Stimulated activated naive CD8-positive, alpha-beta T cell treated with anti-CD3 and anti-CD28 coated beads, Interleukin-15, Interleukin-2, amounts not matched to agents 100 ng/mL and 50 ng/mL, for 24 hours (primary cell): ENCODE measurements around the gene RASA3.
"Not testable (repeated sequence)": the region's sequence is repeated elsewhere in the genome, so short reads cannot be mapped to it uniquely, and the experiment has no call there.

Source experiments
- H3K27ac Mint-ChIP-seq: one replicate; pipeline ENCODE4 v1.8.0; 2021; ENCODE audit warnings: mild to moderate bottlenecking, mixed read lengths
- H3K27me3 Mint-ChIP-seq: one replicate; pipeline ENCODE4 v1.8.0; 2021; ENCODE audit warnings: mixed read lengths
- H3K36me3 Mint-ChIP-seq: one replicate; pipeline ENCODE4 v1.8.0; 2021; ENCODE audit warnings: low read depth, mixed read lengths
- H3K4me1 Mint-ChIP-seq: one replicate; pipeline ENCODE4 v1.8.0; 2021; ENCODE audit warnings: low read depth, mixed read lengths
- H3K4me3 Mint-ChIP-seq: one replicate; pipeline ENCODE4 v1.8.0; 2021; ENCODE audit warnings: mild to moderate bottlenecking, mixed read lengths
- H3K9me3 Mint-ChIP-seq: one replicate; pipeline ENCODE4 v1.8.0; 2021; ENCODE audit warnings: mixed read lengths

Gene RASA3

GRCh38 chr13:114110091-114110829 lies 22.2 kb downstream of the RASA3 start:
- Mint-ChIP-seq H3K36me3 (peaks cover 23% of the 10 kb centered on the region), H3K4me3 (peak overlapping the region; percentile 72), H3K27ac (peak overlapping the region; percentile 70), H3K9me3 (no peaks in the 10 kb centered on the region), H3K4me1 (peaks cover 81% of the 10 kb centered on the region), H3K27me3 (no peaks in the 10 kb centered on the region)

- H3K27ac Mint-ChIP-seq: peak overlapping the region; percentile 70
- no peaks in the 10 kb centered on the region for H3K9me3 Mint-ChIP-seq
- peaks cover 21% of the 10 kb centered on the region for H3K36me3 Mint-ChIP-seq
- peak overlapping the region; percentile 72 for H3K4me3 Mint-ChIP-seq
- peaks cover 80% of the 10 kb centered on the region for H3K4me1 Mint-ChIP-seq
- H3K27me3 Mint-ChIP-seq: no peaks in the 10 kb centered on the region
These were observed 22.8 kb downstream of the RASA3 start for GRCh38 chr13:114109641-114110041.

GRCh38 chr13:114108894-114109293 lies 23.5 kb downstream of the RASA3 start:
- H3K36me3 Mint-ChIP-seq: peaks cover 18% of the 10 kb centered on the region

DNA sequence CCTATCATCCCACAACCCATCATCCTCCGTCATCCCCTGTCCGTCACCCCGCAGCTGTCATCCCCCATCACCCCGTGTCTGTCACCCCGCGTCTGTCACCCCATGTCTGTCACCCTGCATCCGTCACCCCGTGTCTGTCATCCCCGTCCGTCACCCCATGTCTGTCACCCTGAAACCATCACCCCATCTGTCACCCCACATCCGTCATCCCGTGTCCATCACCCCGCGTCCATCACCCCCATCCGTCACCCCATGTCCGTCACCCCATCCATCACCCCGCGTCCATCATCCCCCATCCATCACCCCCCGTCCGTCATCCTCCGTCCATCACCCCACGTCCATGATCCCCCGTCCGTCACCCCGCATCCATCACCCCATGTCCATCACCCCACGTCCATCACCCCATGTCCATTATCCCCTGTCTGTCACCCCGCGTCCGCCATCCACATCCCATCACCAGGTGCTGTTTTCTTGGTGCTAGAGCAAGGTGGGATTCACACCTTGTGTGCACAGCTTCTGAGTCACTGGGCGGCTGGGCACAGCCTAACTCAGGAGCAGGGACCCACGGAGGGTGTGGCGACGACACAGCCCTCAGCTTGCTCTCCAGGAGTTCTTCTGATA lies 24.2 kb downstream of the RASA3 start:
- peak overlapping the region; percentile 63 for H3K4me3 Mint-ChIP-seq
- peaks cover 16% of the 10 kb centered on the region for H3K36me3 Mint-ChIP-seq
- peaks cover 76% of the 10 kb centered on the region for H3K4me1 Mint-ChIP-seq
- no peaks in the 10 kb centered on the region for H3K9me3 Mint-ChIP-seq
- H3K27me3 Mint-ChIP-seq: no peaks in the 10 kb centered on the region
- H3K27ac Mint-ChIP-seq: peak overlapping the region; percentile 83

More at GRCh38 chr13:114108894-114109293, 23.5 kb downstream of the RASA3 start:
- peak overlapping the region; percentile 83 for H3K27ac Mint-ChIP-seq
- H3K4me3 Mint-ChIP-seq: peak overlapping the region; percentile 72
- no peaks in the 10 kb centered on the region for H3K9me3 Mint-ChIP-seq
- H3K4me1 Mint-ChIP-seq: peaks cover 78% of the 10 kb centered on the region
- no peaks in the 10 kb centered on the region for H3K27me3 Mint-ChIP-seq

GRCh38 chr13:114107686-114108081 lies 24.7 kb downstream of the RASA3 start:
- Mint-ChIP-seq H3K4me3 (no peak overlapping the region), H3K27ac (peak overlapping the region; percentile 5), H3K4me1 (peaks cover 74% of the 10 kb centered on the region), H3K9me3 (no peaks in the 10 kb centered on the region), H3K36me3 (peaks cover 13% of the 10 kb centered on the region), H3K27me3 (no peaks in the 10 kb centered on the region)

DNA sequence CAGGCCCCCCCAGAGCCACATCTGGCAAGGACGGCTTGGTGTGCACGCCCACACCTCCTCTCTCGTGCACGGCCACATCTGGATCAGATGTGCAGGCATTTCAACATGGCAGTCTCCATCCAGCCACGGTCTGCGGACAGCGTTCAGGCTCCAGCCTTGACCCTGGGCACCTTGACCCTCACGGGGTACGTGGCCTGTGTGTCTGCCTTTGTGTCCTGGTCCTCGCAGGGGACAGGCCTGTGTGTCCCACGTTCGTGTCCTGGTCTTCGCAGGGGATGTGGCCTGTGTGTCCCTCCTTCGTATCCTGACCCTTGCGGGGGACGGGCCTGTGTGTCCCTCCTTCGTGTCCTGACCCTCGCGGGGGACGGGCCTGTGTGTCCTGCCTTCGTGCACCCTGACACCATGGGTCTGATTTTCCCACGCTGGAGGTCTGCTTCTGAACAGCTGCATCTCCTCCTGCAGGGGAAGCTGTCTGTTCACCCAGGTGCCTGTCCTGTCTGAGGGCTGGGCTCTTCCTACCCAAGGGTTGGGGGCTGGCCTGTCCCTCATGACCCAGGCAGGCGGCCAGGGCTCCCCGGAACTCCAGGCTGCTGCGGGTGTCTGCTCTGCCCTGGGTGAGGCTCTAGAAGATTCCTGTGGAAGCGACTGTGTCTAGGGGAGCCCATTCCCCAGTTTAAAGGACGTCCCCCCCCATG lies 25.3 kb downstream of the RASA3 start:
- Mint-ChIP-seq H3K9me3 (no peaks in the 10 kb centered on the region), H3K27ac (no peak overlapping the region), H3K4me1 (peaks cover 75% of the 10 kb centered on the region), H3K4me3 (no peak overlapping the region), H3K27me3 (no peaks in the 10 kb centered on the region), H3K36me3 (peaks cover 13% of the 10 kb centered on the region)

DNA sequence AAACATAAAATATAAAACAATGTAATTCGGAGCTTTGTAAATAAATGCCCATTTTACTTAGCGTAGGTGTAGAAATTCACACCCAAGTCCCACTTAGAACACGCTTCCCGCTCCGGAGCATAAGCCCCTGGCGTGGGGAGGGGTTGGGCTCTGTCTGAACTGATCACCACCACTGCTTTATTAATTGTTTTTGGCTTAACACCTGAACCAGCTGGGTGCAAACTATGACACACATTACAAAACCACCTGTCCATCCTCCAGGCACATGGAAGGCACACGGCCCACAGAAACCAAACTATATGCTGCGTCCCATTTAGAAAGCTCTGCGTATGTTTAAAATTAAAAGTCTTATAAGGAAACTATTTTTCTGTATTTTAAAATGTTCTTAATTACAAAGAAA lies 25.9 kb downstream of the RASA3 start:
- no peak overlapping the region for H3K27ac Mint-ChIP-seq
- no peaks in the 10 kb centered on the region for H3K9me3 Mint-ChIP-seq
- H3K4me1 Mint-ChIP-seq: peaks cover 74% of the 10 kb centered on the region
- no peaks in the 10 kb centered on the region for H3K27me3 Mint-ChIP-seq
- peaks cover 13% of the 10 kb centered on the region for H3K36me3 Mint-ChIP-seq
- H3K4me3 Mint-ChIP-seq: no peak overlapping the region

GRCh38 chr13:114105521-114106225 lies 26.8 kb downstream of the RASA3 start:
- Mint-ChIP-seq H3K36me3 (peaks cover 13% of the 10 kb centered on the region), H3K4me3 (peak overlapping the region; percentile 9), H3K9me3 (no peaks in the 10 kb centered on the region), H3K4me1 (peaks cover 76% of the 10 kb centered on the region), H3K27ac (peak overlapping the region; percentile 79), H3K27me3 (no peaks in the 10 kb centered on the region)

- H3K4me1 Mint-ChIP-seq: peaks cover 74% of the 10 kb centered on the region
- peak overlapping the region; percentile 79 for H3K27ac Mint-ChIP-seq
- no peaks in the 10 kb centered on the region for H3K9me3 Mint-ChIP-seq
- H3K27me3 Mint-ChIP-seq: no peaks in the 10 kb centered on the region
- H3K4me3 Mint-ChIP-seq: peak overlapping the region; percentile 45
- peaks cover 13% of the 10 kb centered on the region for H3K36me3 Mint-ChIP-seq
These were observed 27.5 kb downstream of the RASA3 start for GRCh38 chr13:114104655-114105520.

DNA sequence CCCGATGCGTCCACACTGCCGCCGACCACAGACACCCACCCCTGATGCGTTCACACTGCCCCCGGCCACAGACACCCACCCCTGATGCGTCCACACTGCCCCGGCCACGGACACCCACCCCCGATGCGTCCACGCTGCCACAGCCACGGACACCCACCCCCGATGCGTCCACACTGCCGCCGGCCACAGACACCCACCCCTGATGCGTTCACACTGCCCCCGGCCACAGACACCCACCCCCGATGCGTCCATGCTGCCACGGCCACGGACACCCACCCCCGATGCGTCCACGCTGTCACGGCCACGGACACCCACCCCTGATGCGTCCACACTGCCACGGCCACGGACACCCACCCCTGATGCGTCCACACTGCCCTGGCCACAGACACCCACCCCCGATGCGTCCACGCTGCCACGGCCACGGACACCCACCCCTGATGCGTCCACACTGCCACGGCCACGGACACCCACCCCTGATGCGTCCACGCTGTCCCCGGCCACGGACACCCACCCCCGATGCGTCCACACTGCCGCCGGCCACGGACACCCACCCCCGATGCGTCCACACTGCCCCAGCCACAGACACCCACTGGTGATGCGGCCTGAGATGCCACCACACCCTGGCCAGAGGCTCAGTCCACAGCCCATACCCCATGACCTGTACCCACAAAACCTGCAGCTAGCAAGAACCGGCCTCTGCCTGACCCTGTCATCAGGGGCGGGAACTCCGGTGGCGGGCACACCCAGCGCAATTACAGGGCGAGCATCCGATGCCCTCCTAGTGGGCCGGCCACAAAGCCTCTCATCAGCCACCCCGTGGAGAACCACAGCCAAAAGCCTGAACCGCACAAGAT lies 28.4 kb downstream of the RASA3 start:
- Mint-ChIP-seq H3K27me3 (no peaks in the 10 kb centered on the region), H3K36me3 (peaks cover 8% of the 10 kb centered on the region), H3K9me3 (no peaks in the 10 kb centered on the region), H3K27ac (peak overlapping the region; percentile 79), H3K4me3 (peak overlapping the region; percentile 45), H3K4me1 (peaks cover 68% of the 10 kb centered on the region)

DNA sequence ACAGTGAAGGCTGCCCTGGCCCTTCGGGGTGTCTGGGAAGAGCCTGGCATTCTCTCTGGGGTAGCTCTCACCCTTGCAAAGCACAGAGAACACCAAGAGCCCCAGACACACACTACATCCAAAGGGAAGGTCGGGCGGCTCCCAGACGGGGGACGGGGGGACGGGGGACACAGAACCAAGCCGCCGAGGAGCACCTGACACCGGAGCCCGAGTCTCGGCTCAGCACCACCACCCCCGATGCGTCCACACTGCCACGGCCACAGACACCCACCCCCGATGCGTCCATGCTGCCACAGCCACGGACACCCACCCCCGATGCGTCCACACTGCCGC lies 29.2 kb downstream of the RASA3 start:
- H3K9me3 Mint-ChIP-seq, H3K27ac Mint-ChIP-seq, H3K27me3 Mint-ChIP-seq, H3K4me3 Mint-ChIP-seq, H3K36me3 Mint-ChIP-seq: not testable (repeated sequence)
- peaks cover 64% of the 10 kb centered on the region for H3K4me1 Mint-ChIP-seq

- Mint-ChIP-seq H3K27me3 (no peaks in the 10 kb centered on the region), H3K9me3 (no peaks in the 10 kb centered on the region), H3K36me3 (no peaks in the 10 kb centered on the region), H3K4me1 (peaks cover 64% of the 10 kb centered on the region), H3K4me3 (no peak overlapping the region), H3K27ac (peak overlapping the region; percentile 41)
These were observed 29.7 kb downstream of the RASA3 start for GRCh38 chr13:114102521-114103288.

- Mint-ChIP-seq H3K4me1 (peaks cover 65% of the 10 kb centered on the region), H3K9me3 (no peaks in the 10 kb centered on the region), H3K27ac (peak overlapping the region; percentile 41), H3K27me3 (no peaks in the 10 kb centered on the region), H3K4me3 (no peak overlapping the region), H3K36me3 (peaks cover 1% of the 10 kb centered on the region)
These were observed 30.3 kb downstream of the RASA3 start for GRCh38 chr13:114102131-114102520.
